ES-I3 (cell line): Measurements from ENCODE around the gene KDM7A.

Source experiments
- H3K36me3 ChIP-seq: 2 replicates; pipeline ENCODE4 v1.6.1; 2013; ENCODE audit warnings: mild to moderate bottlenecking, low read length, control low read depth, moderate library complexity; ENCODE audit not compliant: insufficient read depth
- H3K4me1 ChIP-seq: 2 replicates; pipeline ENCODE4 v1.6.1; 2013; ENCODE audit warnings: mild to moderate bottlenecking, control low read depth, low read length; ENCODE audit not compliant: insufficient read depth
- H3K9ac ChIP-seq: 2 replicates; pipeline ENCODE4 v1.6.1; 2013; ENCODE audit warnings: low read depth, mild to moderate bottlenecking, low read length, moderate library complexity
- H3K9me3 ChIP-seq: 2 replicates; pipeline ENCODE4 v1.6.1; 2013; ENCODE audit warnings: mild to moderate bottlenecking, low read length, moderate library complexity; ENCODE audit not compliant: control insufficient read depth, insufficient read depth

The KDM7A gene

DNA sequence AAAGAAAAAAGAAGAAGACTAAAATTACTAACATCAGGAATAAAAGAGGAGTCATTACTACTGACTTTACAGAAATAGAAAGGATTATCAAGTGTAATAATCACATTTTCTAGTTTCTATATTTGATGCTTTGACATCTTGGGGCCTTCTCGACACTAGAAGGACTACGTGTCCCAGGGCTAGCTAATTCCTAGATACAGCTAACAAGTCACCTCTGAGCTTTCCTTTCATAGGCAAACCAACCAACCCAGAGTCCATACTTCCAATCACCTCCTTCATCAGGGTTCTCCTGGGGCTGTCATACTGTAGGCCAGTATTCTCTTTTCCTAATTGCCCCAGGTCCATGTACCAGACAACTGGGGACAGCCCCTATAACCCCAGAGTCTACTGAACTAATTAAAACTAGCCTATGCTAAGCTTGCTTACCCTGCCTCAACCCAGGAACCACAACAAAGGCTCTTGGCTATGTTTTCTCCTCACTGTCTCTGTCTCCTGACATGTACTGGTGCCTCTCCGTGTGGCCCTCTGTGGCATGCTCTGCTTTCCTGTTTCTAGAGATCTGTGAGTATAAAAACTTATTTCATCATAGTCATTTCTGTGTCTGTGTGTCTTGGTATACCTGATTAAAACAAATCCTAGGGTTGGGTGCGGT is 107.4 kb downstream of the KDM7A start:
- Histone ChIP-seq H3K36me3 (no peaks in the 10 kb centered on the region), H3K9me3 (no peaks in the 10 kb centered on the region), H3K9ac (no peak overlapping the region), H3K4me1 (no peaks in the 10 kb centered on the region)

DNA sequence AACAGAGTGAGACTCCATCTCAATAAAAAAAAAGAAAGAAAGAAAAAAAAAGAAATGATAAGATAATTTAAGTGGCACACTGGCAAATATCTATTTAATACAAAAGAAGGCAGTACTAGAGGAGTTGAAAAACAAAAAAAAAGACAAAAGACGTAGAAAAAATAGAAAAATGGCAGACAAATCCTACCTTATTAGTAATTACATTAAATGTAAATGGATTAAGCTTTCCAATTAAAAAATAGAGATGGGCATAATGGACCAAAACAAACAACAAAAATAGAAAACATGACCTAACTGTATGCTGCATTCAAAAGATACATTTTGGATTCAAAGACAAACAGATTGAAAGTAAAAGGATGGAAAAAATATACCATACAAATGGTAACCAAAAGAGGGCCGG is 108.8 kb downstream of the KDM7A start:
- H3K36me3 ChIP-seq, result no peaks in the 10 kb centered on the region
- no peak overlapping the region for H3K9ac ChIP-seq
- H3K4me1 ChIP-seq, result no peaks in the 10 kb centered on the region
- H3K9me3 ChIP-seq, result no peaks in the 10 kb centered on the region

DNA sequence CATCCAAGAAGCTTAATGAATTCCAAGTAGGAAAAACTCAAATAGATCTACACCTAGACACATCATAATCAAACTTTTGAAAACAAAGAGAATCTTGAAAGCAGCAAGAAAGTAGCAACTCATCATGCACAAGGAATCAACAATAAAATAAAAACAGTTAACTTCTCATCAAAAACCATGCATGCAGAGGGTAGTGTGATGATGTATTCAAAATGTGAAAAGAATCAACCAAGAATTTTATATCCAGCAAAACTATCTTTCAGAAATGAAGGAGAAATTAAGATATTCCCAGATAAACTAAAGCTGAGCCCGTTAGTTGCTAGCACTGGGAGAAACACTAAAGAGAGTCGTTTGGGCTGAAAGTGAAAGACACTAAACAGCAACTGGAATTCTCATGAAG is 109.7 kb downstream of the KDM7A start:
- Histone ChIP-seq H3K9me3 (no peaks in the 10 kb centered on the region), H3K9ac (no peak overlapping the region), H3K4me1 (no peaks in the 10 kb centered on the region), H3K36me3 (no peaks in the 10 kb centered on the region)

- no peaks in the 10 kb centered on the region for H3K36me3 ChIP-seq
- no peaks in the 10 kb centered on the region for H3K9me3 ChIP-seq
- H3K4me1 ChIP-seq, result no peaks in the 10 kb centered on the region
- H3K9ac ChIP-seq, result peak within 1 kb of the TSS; percentile 77
These were observed 114.1 kb downstream of the KDM7A start, which contains the start of gene PARP12 for GRCh38 chr7:140062528-140063299. Gene PARP12 (minus strand): TSS chr7:140062951. CDS start chr7:140062847, 104 bp downstream.

DNA sequence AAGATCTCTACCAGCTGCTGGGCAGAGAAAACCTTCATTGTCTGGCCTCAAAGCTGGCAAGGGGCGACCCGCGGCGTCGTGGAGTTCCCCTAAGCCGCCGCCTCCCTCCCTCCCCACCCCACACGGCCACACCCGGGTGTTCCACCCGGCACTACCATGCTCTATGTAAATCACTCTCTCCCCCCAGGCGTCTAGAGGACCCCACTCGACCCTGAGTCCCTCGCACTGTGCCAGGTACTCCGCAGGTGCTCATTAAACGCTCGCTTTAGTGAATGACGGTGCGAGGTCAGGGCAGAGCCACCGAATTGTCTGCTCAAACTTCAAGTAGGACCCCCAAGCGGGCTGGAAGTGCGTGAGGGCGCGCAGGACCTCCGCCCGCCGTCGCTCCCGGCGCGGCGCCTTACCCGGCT is 114.7 kb downstream of the KDM7A start:
- Histone ChIP-seq H3K4me1 (no peaks in the 10 kb centered on the region), H3K9ac (peak overlapping the region; percentile 77), H3K9me3 (no peaks in the 10 kb centered on the region), H3K36me3 (no peaks in the 10 kb centered on the region)

DNA sequence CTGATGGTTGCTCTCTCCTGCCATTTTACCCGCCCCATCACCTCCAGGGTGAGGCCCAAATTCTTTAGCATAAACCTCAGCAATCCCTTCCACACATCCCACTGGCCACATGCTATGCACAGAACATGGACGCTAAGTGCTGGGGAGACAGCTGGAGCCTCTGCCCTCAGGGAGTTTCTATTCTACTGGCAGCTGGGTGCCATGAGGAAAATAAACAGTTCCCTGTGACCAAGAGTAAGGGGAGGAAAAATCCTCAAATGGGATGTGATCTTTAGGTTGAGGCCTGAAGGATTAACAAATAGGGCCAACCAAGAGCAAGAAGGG is 115.2 kb downstream of the KDM7A start:
- H3K4me1 ChIP-seq, result no peaks in the 10 kb centered on the region
- H3K36me3 ChIP-seq, result no peaks in the 10 kb centered on the region
- H3K9me3 ChIP-seq, result no peaks in the 10 kb centered on the region
- no peak overlapping the region for H3K9ac ChIP-seq

DNA sequence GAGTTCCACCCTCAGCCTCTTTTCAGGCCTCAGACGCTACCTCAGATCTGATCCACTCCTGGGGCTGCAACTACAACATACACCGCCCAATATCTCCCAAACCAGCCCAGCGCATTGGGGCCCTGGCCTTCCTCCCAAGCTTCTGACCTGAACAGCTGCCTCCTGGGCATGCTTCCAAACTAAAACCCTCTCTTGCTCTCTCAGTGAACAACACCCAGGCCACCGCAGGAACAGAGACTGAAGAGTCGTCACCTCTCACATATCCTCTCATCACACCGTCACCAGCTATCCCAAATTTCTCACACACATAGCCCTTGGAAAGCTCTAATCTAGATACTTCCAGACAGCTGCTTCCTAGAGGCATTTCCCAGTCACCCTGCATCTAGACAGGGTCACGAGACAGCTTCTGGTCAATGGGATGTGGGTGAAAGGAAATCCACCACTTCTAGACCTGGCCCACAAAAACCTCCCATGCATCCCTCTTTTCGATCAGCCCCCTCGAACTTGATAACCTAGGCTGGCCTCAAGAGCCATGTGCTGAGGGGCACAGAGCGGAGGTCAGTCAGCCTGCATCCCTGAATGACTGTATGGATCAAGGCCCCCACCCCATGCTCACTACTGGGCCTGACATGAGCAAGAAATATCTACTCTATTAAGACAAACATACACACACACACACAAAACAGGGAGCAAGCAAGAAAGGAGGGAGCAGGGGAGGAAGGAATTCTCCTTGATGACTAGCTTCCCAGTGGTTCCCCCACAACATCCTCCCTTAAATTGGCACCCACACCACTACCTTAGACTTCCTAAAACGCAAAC is 115.8 kb downstream of the KDM7A start:
- no peaks in the 10 kb centered on the region for H3K4me1 ChIP-seq
- H3K36me3 ChIP-seq, result no peaks in the 10 kb centered on the region
- H3K9me3 ChIP-seq, result no peaks in the 10 kb centered on the region
- no peak overlapping the region for H3K9ac ChIP-seq

- no peaks in the 10 kb centered on the region for H3K9me3 ChIP-seq
- no peaks in the 10 kb centered on the region for H3K36me3 ChIP-seq
- H3K9ac ChIP-seq, result no peak overlapping the region
- H3K4me1 ChIP-seq, result no peaks in the 10 kb centered on the region
These were observed 116.5 kb downstream of the KDM7A start for GRCh38 chr7:140060243-140060630.

- H3K9ac ChIP-seq, result no peak overlapping the region
- H3K9me3 ChIP-seq, result no peaks in the 10 kb centered on the region
- H3K4me1 ChIP-seq, result no peaks in the 10 kb centered on the region
- peaks cover under 1% of the 10 kb centered on the region; the same call in 1 of the 2 replicates for H3K36me3 ChIP-seq
These were observed 117.2 kb downstream of the KDM7A start for GRCh38 chr7:140059273-140060242.

DNA sequence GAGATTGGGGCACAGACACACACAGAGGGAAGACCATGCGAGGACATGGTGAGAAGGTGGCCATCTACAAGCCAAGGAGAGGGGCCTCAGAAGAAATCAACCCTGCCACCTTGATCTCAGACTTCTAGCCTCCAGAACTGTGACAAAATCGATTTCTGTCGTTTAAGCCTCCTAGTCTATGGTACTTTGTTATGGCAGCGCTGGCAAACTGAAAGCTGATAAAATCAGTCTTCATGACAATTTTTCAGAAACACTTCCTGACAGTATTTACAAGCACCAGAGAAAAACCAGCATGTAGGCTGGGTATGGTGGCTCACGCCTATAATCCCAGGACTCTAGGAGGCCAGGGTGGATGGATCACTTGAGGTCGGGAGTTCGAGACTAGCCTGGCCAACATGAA is 118.3 kb downstream of the KDM7A start:
- Histone ChIP-seq H3K4me1 (no peaks in the 10 kb centered on the region), H3K36me3 (peaks cover 2% of the 10 kb centered on the region; the same call in 1 of the 2 replicates), H3K9ac (no peak overlapping the region), H3K9me3 (no peaks in the 10 kb centered on the region)

DNA sequence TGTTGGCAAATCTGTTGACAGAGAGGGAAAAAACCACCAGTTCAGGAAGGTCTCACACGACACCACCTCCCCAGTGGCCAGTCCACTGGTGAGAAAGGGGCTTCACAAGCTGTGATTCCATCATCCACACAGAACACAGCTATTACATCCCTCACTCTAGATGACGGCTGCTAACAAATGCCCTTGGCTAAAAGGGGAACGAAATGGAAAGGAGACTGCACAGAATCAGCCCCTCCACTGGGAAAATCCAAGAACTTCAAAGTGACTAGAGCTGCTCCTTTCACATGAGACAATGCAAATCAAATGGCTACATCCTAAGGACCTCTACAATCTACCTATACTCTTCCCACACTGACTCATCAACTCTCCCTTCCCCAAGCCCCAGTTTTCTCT is 119.6 kb downstream of the KDM7A start:
- no peaks in the 10 kb centered on the region for H3K4me1 ChIP-seq
- H3K9me3 ChIP-seq, result no peaks in the 10 kb centered on the region
- H3K9ac ChIP-seq, result no peak overlapping the region
- H3K36me3 ChIP-seq, result peaks cover 2% of the 10 kb centered on the region; the same call in 1 of the 2 replicates

- Histone ChIP-seq H3K36me3 (peaks cover 2% of the 10 kb centered on the region; the same call in 1 of the 2 replicates), H3K4me1 (no peaks in the 10 kb centered on the region), H3K9ac (no peak overlapping the region), H3K9me3 (no peaks in the 10 kb centered on the region)
These were observed 120.2 kb downstream of the KDM7A start for GRCh38 chr7:140056431-140057142.

GRCh38 chr7:140055833-140056232 is 121.0 kb downstream of the KDM7A start:
- H3K9me3 ChIP-seq, result no peaks in the 10 kb centered on the region
- no peak overlapping the region for H3K9ac ChIP-seq
- no peaks in the 10 kb centered on the region for H3K4me1 ChIP-seq
- peaks cover 2% of the 10 kb centered on the region; the same call in 1 of the 2 replicates for H3K36me3 ChIP-seq
